Liver (tissue), 9 donors: ENCODE results near the gene ATP7B. TPM values are rescaled to one million over a fixed set of nuclear protein-coding genes. Genes with fewer than 3 reads are reported as not detected.

Experiments used
- DNase-seq: peaks from one replicate; pipeline ENCODE4 v3.0.0-alpha.2; 2017; ENCODE audit warnings: low spot score
- H3K27ac ChIP-seq, 2 donors: one replicate each; pipeline ENCODE4 v1.7.0; 2013; ENCODE audit warnings: inconsistent platforms in 2 of 2, low read length in 2 of 2, control low read depth in 1 of 2, low read depth in 1 of 2, mild to moderate bottlenecking in 1 of 2
- H3K27me3 ChIP-seq, 4 donors: one replicate each; pipeline versions ENCODE4 v1.6.1 to v1.7.0; 2013; ENCODE audit warnings: low read length in 3 of 4, inconsistent platforms in 1 of 4, mild to moderate bottlenecking in 1 of 4, moderate library complexity in 1 of 4; ENCODE audit not compliant: control insufficient read depth in 4 of 4, insufficient read depth in 4 of 4
- H3K36me3 ChIP-seq, 4 donors: one replicate each; pipeline versions ENCODE4 v1.6.1 to v1.7.0; 2013; ENCODE audit warnings: low read length in 3 of 4, mild to moderate bottlenecking in 3 of 4, low read depth in 1 of 4, moderate library complexity in 1 of 4; ENCODE audit not compliant: control insufficient read depth in 4 of 4, insufficient read depth in 3 of 4
- H3K4me1 ChIP-seq, 4 donors: one replicate each; pipeline versions ENCODE4 v1.6.1 to v1.7.0; 2013; ENCODE audit warnings: low read length in 3 of 4, mild to moderate bottlenecking in 3 of 4, moderate library complexity in 1 of 4; ENCODE audit not compliant: control insufficient read depth in 4 of 4, insufficient read depth in 4 of 4
- H3K4me3 ChIP-seq, 3 donors: one replicate each; pipeline versions ENCODE4 v1.6.1 to v1.7.0; 2013; ENCODE audit warnings: low read length in 3 of 3, control low read depth in 1 of 3, low read depth in 1 of 3, mild to moderate bottlenecking in 1 of 3
- H3K9ac ChIP-seq, 2 donors: one replicate each; pipeline ENCODE4 v1.7.0; 2013; ENCODE audit warnings: low read length in 2 of 2, mild to moderate bottlenecking in 2 of 2, moderate library complexity in 2 of 2, control low read depth in 1 of 2, low read depth in 1 of 2
- H3K9me3 ChIP-seq, 4 donors: one replicate each; pipeline versions ENCODE4 v1.6.1 to v1.7.0; 2013; ENCODE audit warnings: low read length in 3 of 4; ENCODE audit not compliant: control insufficient read depth in 4 of 4
- EGR1 ChIP-seq, 2 donors: IDR thresholded peaks; 2 replicates each; pipeline ENCODE4 v1.6.1; 2016 to 2018; ENCODE audit warnings: antibody characterized with exemption in 2 of 2, low read depth in 2 of 2
- FOXA1 ChIP-seq: IDR thresholded peaks from 2 replicates; pipeline ENCODE4 v1.6.1; 2016; ENCODE audit warnings: antibody characterized with exemption
- FOXA2 ChIP-seq: IDR thresholded peaks from 2 replicates; pipeline ENCODE4 v1.6.1; 2016; ENCODE audit warnings: antibody characterized with exemption
- GABPA ChIP-seq, 2 donors: IDR thresholded peaks in 1 of 2; conservative IDR thresholded peaks in 1 of 2; 2 replicates each; pipeline ENCODE4 v1.6.1; 2016; ENCODE audit warnings: antibody characterized with exemption in 2 of 2, mild to moderate bottlenecking in 1 of 2, moderate library complexity in 1 of 2
- HNF4A ChIP-seq, 2 donors: conservative IDR thresholded peaks; 2 replicates each; pipeline ENCODE4 v1.6.1; 2016; ENCODE audit warnings: antibody characterized with exemption in 2 of 2, mild to moderate bottlenecking in 2 of 2
- HNF4G ChIP-seq: IDR thresholded peaks from 2 replicates; pipeline ENCODE4 v1.6.1; 2016; ENCODE audit warnings: antibody characterized with exemption
- JUND ChIP-seq, 2 donors: IDR thresholded peaks; 2 replicates each; pipeline ENCODE4 v1.6.1; 2016; ENCODE audit warnings: antibody characterized with exemption in 2 of 2
- NR2F2 ChIP-seq: IDR thresholded peaks from 2 replicates; pipeline ENCODE4 v1.6.1; 2016; ENCODE audit warnings: antibody characterized with exemption
- RAD21 ChIP-seq, 2 donors: IDR thresholded peaks; 2 replicates each; pipeline ENCODE4 v1.6.1; 2016; ENCODE audit warnings: antibody characterized with exemption in 2 of 2, mild to moderate bottlenecking in 2 of 2
- RXRA ChIP-seq, 2 donors: IDR thresholded peaks; 2 replicates each; pipeline ENCODE4 v1.6.1; 2017 to 2018; ENCODE audit warnings: antibody characterized with exemption in 2 of 2, mild to moderate bottlenecking in 1 of 2
- SP1 ChIP-seq: IDR thresholded peaks from 2 replicates; pipeline ENCODE4 v1.6.1; 2018; ENCODE audit warnings: antibody characterized with exemption, mild to moderate bottlenecking
- TAF1 ChIP-seq: conservative IDR thresholded peaks from 2 replicates; pipeline ENCODE4 v1.6.1; 2016; ENCODE audit warnings: antibody characterized with exemption, mild to moderate bottlenecking
- YY1 ChIP-seq: IDR thresholded peaks from 2 replicates; pipeline ENCODE4 v1.6.1; 2016; ENCODE audit warnings: antibody characterized with exemption, mild to moderate bottlenecking
- WGBS: extraction: QIAGEN DNeasy Blood & Tissue Kit; methylation state at CpG from one replicate; pipeline ENCODE4 v1.1.7; 2013; 5-methylcytosine and 5-hydroxymethylcytosine counted together
- polyA plus RNA-seq, 2 donors: library from polyadenylated mRNA; stranded (reverse) in 1 of 2; unstranded in 1 of 2; fragments of 200-250 nt in 1 of 2; fragments of >200 nt in 1 of 2; fragmentation: Nextera tagmentation in 1 of 2; extraction: Ambion mirVana in 1 of 2; gene quantifications; one replicate each; pipeline versions ENCODE4 v1.2.1 to v1.2.3, GENCODE V29; 2013 to 2015
- total RNA-seq, 2 donors: library from RNA; depleted of rRNA; stranded (reverse); fragments of >200 nt; gene quantifications; one replicate each; pipeline ENCODE4 v1.2.3, GENCODE V29; 2014
- TF ChIP-seq, protein P1 (sequence below): IDR thresholded peaks from 2 replicates; pipeline ENCODE4 v1.6.1; 2016; ENCODE audit warnings: antibody characterized with exemption
- TF ChIP-seq, protein P2 (sequence below): IDR thresholded peaks from 2 replicates; pipeline ENCODE4 v1.6.1; 2016; ENCODE audit warnings: antibody characterized with exemption
- TF ChIP-seq, protein P3 (sequence below): IDR thresholded peaks from 2 replicates; pipeline ENCODE4 v1.6.1; 2016; ENCODE audit warnings: antibody characterized with exemption, mild to moderate bottlenecking
- TF ChIP-seq, protein P4 (sequence below): fragments of 150-350 bp; IDR thresholded peaks from 2 replicates; pipeline ENCODE4 v1.5.1; 2017; ENCODE audit warnings: improper control_type of control experiment, low read depth, low read length; ENCODE audit not compliant: missing input control
- donor health status: healthy.
- donor health status: healthy.
- donor health status: healthy.
- donor health status: healthy.
- donor health status: healthy.

Gene ATP7B
- total and polyA plus RNA-seq, 4 donors = 8.0 to 37.7 (median 22.1) TPM

DNA sequence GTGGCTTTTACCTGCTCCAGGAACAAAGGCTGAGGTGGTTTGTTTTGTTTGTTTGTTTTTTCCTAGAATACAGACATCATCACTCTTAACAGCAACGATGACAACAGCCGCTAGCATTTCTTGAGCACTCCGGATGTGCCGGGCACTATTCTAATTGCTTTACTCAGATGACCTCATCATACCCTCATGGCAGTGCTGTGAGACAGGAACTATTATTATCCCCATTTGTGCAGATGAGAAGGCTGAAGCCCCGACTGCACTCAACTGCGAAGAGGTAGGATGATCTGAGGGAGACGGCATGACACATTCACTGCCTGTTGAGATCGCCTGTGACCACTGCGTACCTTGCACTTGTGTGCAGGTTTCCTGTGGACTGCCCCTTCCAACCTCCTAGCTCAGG lies 83.0 kb downstream of the ATP7B start (continued):
- TF ChIP-seq, protein P1, sequence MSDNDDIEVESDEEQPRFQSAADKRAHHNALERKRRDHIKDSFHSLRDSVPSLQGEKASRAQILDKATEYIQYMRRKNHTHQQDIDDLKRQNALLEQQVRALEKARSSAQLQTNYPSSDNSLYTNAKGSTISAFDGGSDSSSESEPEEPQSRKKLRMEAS = no peak
- TF ChIP-seq GABPA (IDR thresholded peaks at IDR 0.05 in 1 of 2, conservative IDR thresholded peaks at IDR 0.05 in 1 of 2) (no peak), HNF4G (no peak), NR2F2 (no peak), HNF4A (conservative IDR thresholded peaks at IDR 0.05) (no peak)
- TF ChIP-seq, protein P2, sequence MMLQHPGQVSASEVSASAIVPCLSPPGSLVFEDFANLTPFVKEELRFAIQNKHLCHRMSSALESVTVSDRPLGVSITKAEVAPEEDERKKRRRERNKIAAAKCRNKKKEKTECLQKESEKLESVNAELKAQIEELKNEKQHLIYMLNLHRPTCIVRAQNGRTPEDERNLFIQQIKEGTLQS = no peak

DNA sequence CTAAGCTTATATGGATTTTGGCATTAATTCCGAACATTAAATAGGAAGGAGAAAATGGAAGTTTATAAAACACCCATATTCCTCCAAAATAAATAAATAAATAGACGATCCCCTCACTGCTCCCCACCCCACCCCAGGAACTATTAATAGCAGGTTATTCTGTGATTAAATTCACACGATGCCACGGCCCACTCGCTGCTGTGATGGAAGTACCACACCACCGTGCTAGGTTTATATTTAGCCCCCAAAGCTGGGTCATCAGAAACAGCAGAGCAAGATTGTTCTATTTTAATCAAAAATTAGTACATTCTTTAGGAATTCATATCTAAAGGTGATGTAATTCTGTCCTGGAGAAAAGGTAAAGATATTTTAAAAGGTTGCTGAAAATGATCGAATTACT lies 84.1 kb downstream of the ATP7B start:
- no peak for TF ChIP-seq FOXA1
- TF ChIP-seq JUND (IDR thresholded peaks at IDR 0.05) = no peak
- no peak for TF ChIP-seq SP1
- TF ChIP-seq HNF4A (conservative IDR thresholded peaks at IDR 0.05) = no peak
- TF ChIP-seq, protein P3, sequence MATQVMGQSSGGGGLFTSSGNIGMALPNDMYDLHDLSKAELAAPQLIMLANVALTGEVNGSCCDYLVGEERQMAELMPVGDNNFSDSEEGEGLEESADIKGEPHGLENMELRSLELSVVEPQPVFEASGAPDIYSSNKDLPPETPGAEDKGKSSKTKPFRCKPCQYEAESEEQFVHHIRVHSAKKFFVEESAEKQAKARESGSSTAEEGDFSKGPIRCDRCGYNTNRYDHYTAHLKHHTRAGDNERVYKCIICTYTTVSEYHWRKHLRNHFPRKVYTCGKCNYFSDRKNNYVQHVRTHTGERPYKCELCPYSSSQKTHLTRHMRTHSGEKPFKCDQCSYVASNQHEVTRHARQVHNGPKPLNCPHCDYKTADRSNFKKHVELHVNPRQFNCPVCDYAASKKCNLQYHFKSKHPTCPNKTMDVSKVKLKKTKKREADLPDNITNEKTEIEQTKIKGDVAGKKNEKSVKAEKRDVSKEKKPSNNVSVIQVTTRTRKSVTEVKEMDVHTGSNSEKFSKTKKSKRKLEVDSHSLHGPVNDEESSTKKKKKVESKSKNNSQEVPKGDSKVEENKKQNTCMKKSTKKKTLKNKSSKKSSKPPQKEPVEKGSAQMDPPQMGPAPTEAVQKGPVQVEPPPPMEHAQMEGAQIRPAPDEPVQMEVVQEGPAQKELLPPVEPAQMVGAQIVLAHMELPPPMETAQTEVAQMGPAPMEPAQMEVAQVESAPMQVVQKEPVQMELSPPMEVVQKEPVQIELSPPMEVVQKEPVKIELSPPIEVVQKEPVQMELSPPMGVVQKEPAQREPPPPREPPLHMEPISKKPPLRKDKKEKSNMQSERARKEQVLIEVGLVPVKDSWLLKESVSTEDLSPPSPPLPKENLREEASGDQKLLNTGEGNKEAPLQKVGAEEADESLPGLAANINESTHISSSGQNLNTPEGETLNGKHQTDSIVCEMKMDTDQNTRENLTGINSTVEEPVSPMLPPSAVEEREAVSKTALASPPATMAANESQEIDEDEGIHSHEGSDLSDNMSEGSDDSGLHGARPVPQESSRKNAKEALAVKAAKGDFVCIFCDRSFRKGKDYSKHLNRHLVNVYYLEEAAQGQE = no peak
- TF ChIP-seq YY1 = no peak
- TF ChIP-seq, protein P4, sequence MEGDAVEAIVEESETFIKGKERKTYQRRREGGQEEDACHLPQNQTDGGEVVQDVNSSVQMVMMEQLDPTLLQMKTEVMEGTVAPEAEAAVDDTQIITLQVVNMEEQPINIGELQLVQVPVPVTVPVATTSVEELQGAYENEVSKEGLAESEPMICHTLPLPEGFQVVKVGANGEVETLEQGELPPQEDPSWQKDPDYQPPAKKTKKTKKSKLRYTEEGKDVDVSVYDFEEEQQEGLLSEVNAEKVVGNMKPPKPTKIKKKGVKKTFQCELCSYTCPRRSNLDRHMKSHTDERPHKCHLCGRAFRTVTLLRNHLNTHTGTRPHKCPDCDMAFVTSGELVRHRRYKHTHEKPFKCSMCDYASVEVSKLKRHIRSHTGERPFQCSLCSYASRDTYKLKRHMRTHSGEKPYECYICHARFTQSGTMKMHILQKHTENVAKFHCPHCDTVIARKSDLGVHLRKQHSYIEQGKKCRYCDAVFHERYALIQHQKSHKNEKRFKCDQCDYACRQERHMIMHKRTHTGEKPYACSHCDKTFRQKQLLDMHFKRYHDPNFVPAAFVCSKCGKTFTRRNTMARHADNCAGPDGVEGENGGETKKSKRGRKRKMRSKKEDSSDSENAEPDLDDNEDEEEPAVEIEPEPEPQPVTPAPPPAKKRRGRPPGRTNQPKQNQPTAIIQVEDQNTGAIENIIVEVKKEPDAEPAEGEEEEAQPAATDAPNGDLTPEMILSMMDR = no peak
- no peak for TF ChIP-seq TAF1
- TF ChIP-seq, protein P2 = no peak
- no peak for TF ChIP-seq GABPA (IDR thresholded peaks at IDR 0.05 in 1 of 2, conservative IDR thresholded peaks at IDR 0.05 in 1 of 2)
- no peak for TF ChIP-seq HNF4G
- TF ChIP-seq, protein P1 = no peak
- TF ChIP-seq RXRA (IDR thresholded peaks at IDR 0.05) = no peak
- no peak for TF ChIP-seq RAD21 (IDR thresholded peaks at IDR 0.05)
- TF ChIP-seq EGR1 (IDR thresholded peaks at IDR 0.05; ENCODE audit: low read depth in 2 of 2) = no peak
- TF ChIP-seq FOXA2 = no peak

More for the DNA sequence above, 84.1 kb downstream of the ATP7B start:
- H3K27ac ChIP-seq = no peak overlapping the region
- no peak overlapping the region for H3K4me3 ChIP-seq
- H3K27me3 ChIP-seq = no peaks in the 10 kb centered on the region
- no peaks in the 10 kb centered on the region for H3K9me3 ChIP-seq
- whole genome bisulfite sequencing = 91% methylated on average over 7 of the region's 7 CpGs
- H3K4me1 ChIP-seq = peaks cover 0 to 11% (median 5%) of the 10 kb centered on the region in 4 donors
- no peak for DNase-seq
- H3K36me3 ChIP-seq = peaks cover 0 to 16% (median 7%) of the 10 kb centered on the region in 4 donors
- no peak overlapping the region for H3K9ac ChIP-seq
